ENCODE data around the gene MC5R. TPM values are rescaled to one million over a fixed set of nuclear protein-coding genes. Genes with fewer than 3 reads are reported as not detected.

Gene MC5R
- total and polyA plus RNA-seq, 4 donors: not detected

GRCh38 chr18:13811993-13812392, 12.0 kb upstream of the MC5R start:
- H3K9me3 ChIP-seq (ENCODE audit: control insufficient read depth in 4 of 4, low read length in 3 of 4): no peaks in the 10 kb centered on the region
- WGBS: 65% methylated on average over 6 of the region's 6 CpGs
- H3K4me3 ChIP-seq (ENCODE audit: low read depth in 1 of 3, low read length in 3 of 3): no peak overlapping the region
- TF ChIP-seq ZBTB33 (IDR thresholded peaks at IDR 0.05) (no peak), FOXA1 (IDR thresholded peaks at IDR 0.05) (no peak), SP1 (IDR thresholded peaks at IDR 0.05) (no peak), RAD21 (IDR thresholded peaks at IDR 0.05) (no peak), EGR1 (IDR thresholded peaks at IDR 0.05; ENCODE audit: low read depth in 2 of 2) (no peak)
- no peak overlapping the region for H3K27ac ChIP-seq (ENCODE audit: low read depth in 1 of 2, low read length in 2 of 2)
- H3K27me3 ChIP-seq (ENCODE audit: control insufficient read depth in 4 of 4, insufficient read depth in 4 of 4, low read length in 3 of 4): no peaks in the 10 kb centered on the region
- DNase-seq (ENCODE audit: low spot score): no peak
- no peak overlapping the region for H3K9ac ChIP-seq (ENCODE audit: low read depth in 1 of 2, low read length in 2 of 2)
- H3K36me3 ChIP-seq (ENCODE audit: control insufficient read depth in 4 of 4, insufficient read depth in 3 of 4, low read depth in 1 of 4, low read length in 3 of 4): no peaks in the 10 kb centered on the region
- peaks cover 0 to 3% (median 1%) of the 10 kb centered on the region in 4 donors for H3K4me1 ChIP-seq (ENCODE audit: control insufficient read depth in 4 of 4, insufficient read depth in 4 of 4, low read length in 3 of 4)

GRCh38 chr18:13813271-13813849, 10.6 kb upstream of the MC5R start:
- Histone ChIP-seq H3K9me3 (ENCODE audit: control insufficient read depth in 4 of 4, low read length in 3 of 4) (no peaks in the 10 kb centered on the region), H3K9ac (ENCODE audit: low read depth in 1 of 2, low read length in 2 of 2) (no peak overlapping the region), H3K27ac (ENCODE audit: low read depth in 1 of 2, low read length in 2 of 2) (no peak overlapping the region), H3K4me1 (ENCODE audit: control insufficient read depth in 4 of 4, insufficient read depth in 4 of 4, low read length in 3 of 4) (peaks cover 0 to 3% (median 1%) of the 10 kb centered on the region in 4 donors), H3K4me3 (ENCODE audit: low read depth in 1 of 3, low read length in 3 of 3) (no peak overlapping the region), H3K36me3 (ENCODE audit: control insufficient read depth in 4 of 4, insufficient read depth in 3 of 4, low read depth in 1 of 4, low read length in 3 of 4) (no peaks in the 10 kb centered on the region), H3K27me3 (ENCODE audit: control insufficient read depth in 4 of 4, insufficient read depth in 4 of 4, low read length in 3 of 4) (no peaks in the 10 kb centered on the region)
- 28% methylated on average over 4 of the region's 4 CpGs for WGBS
- TF ChIP-seq CTCF (IDR thresholded peaks at IDR 0.05; ENCODE audit: low read depth, low read length, missing input control) (peak; percentile 94), YY1 (IDR thresholded peaks at IDR 0.05) (no peak), RAD21 (IDR thresholded peaks at IDR 0.05) (peak; percentile 79 to 85), JUND (IDR thresholded peaks at IDR 0.05) (peak; percentile 69 to 89), MAX (IDR thresholded peaks at IDR 0.05) (no peak), ATF3 (IDR thresholded peaks at IDR 0.05) (peak; percentile 26)
- DNase-seq (ENCODE audit: low spot score): peak; percentile 65

- no peak for TF ChIP-seq HNF4A (conservative IDR thresholded peaks at IDR 0.05)
- no peak for TF ChIP-seq YY1 (IDR thresholded peaks at IDR 0.05)
- no peak for TF ChIP-seq NR2F2 (IDR thresholded peaks at IDR 0.05)
- TF ChIP-seq RXRA (IDR thresholded peaks at IDR 0.05): no peak
- no peak for TF ChIP-seq ATF3 (IDR thresholded peaks at IDR 0.05)
- Histone ChIP-seq H3K27me3 (ENCODE audit: control insufficient read depth in 4 of 4, insufficient read depth in 4 of 4, low read length in 3 of 4) (peaks cover 0 to 3% (median 1%) of the 10 kb centered on the region in 4 donors), H3K4me1 (ENCODE audit: control insufficient read depth in 4 of 4, insufficient read depth in 4 of 4, low read length in 3 of 4) (peaks cover 0 to 4% (median under 1%) of the 10 kb centered on the region in 4 donors), H3K9ac (ENCODE audit: low read depth in 1 of 2, low read length in 2 of 2) (no peak overlapping the region), H3K9me3 (ENCODE audit: control insufficient read depth in 4 of 4, low read length in 3 of 4) (no peaks in the 10 kb centered on the region), H3K36me3 (ENCODE audit: control insufficient read depth in 4 of 4, insufficient read depth in 3 of 4, low read depth in 1 of 4, low read length in 3 of 4) (no peaks in the 10 kb centered on the region), H3K27ac (ENCODE audit: low read depth in 1 of 2, low read length in 2 of 2) (no peak overlapping the region), H3K4me3 (ENCODE audit: low read depth in 1 of 3, low read length in 3 of 3) (no peak overlapping the region)
- 95% methylated on average over 26 of the region's 26 CpGs for WGBS
- DNase-seq (ENCODE audit: low spot score): no peak
Observed at GRCh38 chr18:13826209-13826608, 2.3 kb downstream of the MC5R start.
